Bone marrow (tissue), 2 donors: Measurements from ENCODE around the gene NHSL1.

ENCODE experiments used
- DNase-seq, 2 donors: peaks; one replicate each; lab custom pipeline; 2025; lab: John Stamatoyannopoulos, UW

The NHSL1 gene

DNA sequence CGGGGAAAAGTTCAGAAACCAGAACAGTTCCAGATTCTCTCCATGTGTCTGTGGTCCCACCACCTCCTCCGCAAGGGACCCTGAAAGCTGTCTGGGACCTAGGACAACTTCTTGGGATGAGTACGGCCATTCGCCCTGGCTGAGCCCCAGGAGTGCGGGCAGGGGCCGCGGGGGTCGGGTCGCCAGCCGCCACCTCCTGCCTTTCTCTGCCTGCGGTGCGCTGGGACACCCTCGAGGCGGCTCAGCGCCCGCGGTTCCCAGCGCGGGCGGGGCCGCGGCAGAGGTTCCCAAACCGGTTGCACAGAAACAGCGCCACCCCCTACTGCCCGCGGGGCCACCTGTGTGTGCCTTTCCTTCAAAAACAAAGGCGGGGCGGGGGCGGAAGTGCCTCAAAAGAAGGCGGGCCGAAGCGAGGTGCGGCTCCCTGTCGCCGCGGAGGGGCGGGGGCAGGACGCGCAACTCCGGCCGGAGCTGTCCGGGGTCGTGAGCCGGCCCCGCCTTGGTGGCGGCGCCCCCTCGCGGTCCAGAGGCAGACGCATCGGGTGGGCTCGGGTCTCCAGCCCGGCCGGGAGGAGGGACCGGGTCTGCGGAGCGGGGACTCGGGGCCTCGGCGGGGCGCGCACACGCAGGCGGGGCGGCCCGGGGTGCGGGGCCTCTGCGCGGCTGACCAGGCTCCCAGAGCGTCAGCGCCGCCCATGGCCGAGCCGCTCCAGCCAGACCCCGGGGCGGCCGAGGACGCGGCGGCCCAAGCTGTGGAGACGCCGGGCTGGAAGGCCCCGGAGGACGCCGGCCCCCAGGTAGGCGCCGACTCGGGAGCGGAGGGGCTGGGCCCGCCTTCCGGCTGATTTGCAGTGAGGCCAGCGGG, 95.3 kb downstream of the NHSL1 start, which contains the start of gene HEBP2:
Gene HEBP2 (plus strand): TSS at position 423 of the 865 bp plus-strand sequence. CDS start 273 bp downstream, at position 696.
- peak; percentile 66 to 81 for DNase-seq

DNA sequence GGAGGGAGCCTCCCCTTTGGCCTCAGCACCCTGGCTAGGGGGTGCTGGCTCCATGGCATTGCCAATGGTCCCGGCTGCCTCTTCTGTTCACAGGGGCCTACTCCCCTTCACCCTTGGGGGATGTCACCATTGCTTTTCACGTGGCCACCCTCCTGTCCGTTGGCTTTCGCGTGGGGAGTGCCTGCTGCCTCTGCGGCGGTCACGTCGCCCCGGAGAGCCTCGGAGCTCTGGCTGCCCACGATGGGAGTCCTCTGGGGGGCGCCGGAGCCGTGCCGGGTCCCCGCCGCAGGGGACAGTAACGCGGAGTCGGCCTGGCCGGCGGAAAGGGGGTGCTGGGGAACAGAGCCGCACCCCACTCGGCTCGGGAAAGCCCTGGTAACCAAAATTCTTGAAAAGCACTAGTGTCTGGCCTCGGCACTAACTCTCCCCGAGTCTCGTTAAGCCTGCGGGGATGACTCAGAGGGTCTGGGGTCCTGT, 95.9 kb downstream of the NHSL1 start:
- DNase-seq, result peak in 1 of 2 donors; percentile 45

DNA sequence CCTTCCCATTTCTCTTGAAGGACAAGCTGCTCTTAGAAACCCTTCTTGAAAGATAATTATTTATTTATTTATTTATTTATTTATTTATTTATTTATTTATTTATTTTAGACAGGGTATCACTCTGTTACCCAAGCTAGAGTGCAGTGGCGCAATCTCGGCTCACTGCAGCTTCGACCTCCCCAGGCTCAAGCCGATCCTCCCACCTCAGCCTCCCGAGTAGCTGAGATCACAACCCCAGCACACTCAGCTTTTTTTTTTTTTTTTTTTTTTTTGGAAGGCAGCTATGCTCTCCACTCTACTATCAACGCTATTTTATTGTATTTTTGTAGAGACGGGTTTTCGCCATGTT, 96.5 kb downstream of the NHSL1 start:
- DNase-seq, result no peak

DNA sequence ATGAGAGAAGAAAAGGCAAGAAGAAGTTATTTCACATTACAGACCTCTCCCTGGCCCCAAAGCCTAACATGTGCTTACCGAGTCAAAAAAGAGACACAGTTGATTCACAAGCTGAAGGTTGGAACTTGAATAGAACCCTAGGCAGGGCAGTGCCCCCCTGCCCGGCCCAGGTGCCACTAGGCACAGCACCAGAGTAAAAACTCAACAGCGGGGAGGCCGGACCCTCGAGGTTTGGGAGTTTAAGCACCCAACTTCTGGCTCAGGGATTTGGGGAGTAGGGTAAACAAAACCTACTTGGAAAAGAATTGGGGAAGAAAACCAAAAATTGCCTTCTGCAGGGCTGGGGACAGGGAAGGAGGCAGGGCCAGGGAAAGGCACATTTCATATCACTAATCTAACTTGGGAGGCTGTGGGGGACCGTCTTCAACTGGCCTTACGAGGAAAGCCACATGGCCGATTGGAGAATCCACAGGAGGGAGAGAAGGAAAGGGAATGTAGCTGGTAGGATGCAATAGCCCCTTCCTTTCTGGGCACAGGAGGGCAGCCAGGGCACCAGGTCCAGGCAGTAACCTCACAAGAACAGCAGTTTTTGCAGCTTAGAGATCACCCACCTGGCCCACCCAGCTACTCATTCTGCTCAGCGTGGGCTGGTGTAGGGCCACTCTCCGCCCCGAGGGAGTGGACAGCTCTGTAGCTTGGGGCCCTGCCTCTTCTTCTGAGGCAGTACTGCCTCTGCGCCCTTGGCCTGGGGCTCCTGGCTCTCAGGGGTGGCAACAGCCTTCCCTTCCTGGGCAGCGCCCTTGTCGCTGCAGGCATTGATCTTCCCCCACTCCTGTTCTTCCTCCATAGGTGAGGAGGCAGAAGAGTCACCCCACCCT, 97.1 kb downstream of the NHSL1 start:
- DNase-seq, result no peak

DNA sequence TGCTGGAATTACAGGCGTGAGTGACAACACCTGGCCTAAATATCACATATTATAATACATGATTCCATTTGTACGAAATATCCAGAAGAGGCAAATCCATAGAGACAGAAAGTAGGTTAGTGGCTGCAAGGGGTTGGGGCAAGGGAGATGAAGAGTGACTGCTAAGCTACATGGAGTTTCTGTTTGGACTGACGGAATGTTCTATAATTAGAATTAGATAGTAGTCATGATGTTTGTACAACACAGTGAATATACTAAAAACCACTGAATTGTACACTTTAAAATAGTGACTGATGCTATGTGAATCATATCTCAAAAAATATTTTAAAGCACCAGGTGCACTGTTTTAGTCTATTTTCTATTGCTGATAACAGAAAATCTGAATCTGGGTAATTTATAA, 99.0 kb downstream of the NHSL1 start:
- DNase-seq, result no peak

DNA sequence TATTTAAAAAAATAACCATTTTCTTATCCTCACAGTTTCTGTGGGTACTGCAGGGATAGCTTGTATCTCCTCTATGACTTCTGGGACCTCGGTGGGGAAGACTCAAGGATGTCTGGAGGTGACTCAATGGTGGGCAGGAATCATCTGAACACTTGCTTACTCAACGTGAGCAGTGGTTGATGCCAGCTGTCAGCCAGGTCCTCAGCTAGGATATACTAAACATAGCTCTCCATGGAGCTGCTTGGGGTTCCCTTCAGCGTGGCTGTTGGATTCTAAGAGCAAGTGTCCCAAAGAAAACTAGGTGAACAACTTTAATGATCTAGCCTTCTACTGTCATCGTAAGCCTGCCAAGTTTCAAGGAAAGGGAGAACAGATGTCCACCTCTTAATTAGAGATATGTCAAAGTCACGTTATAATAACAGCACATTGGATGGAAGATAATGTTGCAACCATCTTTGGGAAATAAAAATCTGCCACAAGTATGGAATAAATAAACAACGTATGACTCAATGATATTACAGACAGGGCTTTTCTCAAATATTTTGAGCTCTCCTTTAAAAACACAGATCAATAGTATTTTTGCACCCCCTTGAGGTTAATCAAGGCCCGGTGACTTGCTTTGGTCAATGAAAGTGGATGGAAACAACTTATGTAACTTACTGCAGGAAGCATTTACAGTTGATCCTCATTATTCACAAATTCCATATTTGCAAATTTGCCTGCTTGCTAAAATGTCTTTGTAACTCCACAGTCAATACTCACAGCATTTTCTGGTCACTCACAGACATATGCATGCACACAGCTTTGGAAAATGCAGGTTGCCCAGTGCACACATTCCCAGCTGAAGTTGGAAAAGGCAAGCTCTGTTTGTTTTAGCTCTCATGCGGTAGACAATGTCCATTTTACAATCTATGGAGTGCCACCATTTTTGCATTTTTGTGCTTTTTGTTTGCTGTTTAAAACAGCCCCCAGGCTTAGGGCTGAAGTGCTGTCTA, 101.9 kb downstream of the NHSL1 start:
- DNase-seq, result no peak

DNA sequence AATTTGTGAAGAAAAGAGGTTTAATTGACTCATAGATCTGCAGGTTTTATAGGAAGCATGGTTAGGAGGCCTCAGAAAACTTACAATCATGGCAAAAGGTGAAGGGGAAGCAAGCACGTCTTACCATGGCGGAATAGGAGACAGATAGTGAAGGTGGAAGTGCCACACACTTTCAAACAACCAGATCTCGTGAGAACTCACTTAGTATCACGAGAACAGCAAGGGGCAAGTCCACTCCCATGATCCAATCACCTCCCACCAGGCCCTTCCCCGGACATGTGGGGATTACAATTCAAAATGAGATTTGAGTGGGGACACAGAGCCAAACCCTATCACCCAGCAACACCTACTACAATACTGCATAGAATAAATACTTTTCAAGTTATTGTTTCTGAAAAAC, 102.6 kb downstream of the NHSL1 start:
- no peak for DNase-seq

DNA sequence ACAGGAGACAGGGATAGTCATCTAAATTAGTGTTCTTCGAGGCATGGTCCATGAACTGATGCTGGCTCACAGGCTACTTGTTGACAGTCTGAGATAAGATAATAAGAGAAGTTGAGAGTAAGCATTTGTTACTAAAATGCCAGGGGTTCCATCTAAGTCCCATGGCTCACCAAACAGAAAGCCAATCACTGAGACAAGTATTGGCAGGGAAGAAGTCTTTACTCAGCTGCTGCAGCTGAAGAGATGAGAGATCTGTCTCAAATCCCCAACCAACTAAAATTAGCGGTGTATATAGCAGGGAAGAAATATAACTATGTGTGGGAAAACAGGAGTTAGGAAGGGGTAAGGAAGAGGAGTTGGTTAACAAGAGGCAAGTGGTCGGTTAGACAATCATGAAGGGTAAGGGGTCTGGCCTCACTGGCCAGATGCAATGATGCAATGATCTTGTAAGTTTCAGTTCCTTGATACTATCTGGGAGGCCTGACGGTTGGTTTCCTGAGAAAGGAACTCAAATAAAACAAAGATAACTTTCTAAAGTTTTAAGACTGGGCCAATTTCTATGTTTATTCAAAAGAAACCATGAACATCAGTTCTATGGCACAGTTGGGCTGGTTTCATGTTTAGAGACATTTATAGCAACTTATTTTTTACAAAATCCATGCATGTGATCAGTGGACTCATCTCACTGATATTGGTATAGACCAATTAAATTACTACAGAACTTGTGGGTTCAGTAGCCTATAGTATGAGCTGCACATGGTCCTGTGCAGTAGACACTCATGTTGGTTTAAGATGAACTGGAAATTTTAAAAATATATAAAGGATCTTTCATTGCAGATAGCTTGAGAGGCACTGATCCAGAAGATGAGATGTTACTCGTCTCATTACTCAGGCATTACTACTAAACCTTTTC, 105.2 kb downstream of the NHSL1 start:
- no peak for DNase-seq

DNA sequence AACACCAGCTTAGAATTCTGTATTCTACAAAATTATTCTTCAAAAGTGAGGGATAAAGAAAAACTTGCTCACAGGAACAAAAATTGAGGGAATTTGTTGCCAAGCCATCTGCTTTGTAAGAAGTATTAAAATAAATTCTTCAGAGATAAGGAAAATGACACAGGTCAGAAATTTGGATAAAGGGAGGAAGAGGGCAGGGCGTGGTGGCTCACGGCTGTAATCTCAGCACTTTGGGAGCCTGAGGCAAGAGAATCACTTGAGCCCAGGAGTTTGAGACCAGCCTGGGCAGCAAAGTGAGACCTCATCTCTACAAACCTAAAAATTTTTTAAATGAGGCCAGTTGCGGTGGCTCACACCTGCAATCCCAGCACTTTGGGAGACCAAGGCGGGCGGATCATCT, 109.7 kb downstream of the NHSL1 start:
- no peak for DNase-seq

DNA sequence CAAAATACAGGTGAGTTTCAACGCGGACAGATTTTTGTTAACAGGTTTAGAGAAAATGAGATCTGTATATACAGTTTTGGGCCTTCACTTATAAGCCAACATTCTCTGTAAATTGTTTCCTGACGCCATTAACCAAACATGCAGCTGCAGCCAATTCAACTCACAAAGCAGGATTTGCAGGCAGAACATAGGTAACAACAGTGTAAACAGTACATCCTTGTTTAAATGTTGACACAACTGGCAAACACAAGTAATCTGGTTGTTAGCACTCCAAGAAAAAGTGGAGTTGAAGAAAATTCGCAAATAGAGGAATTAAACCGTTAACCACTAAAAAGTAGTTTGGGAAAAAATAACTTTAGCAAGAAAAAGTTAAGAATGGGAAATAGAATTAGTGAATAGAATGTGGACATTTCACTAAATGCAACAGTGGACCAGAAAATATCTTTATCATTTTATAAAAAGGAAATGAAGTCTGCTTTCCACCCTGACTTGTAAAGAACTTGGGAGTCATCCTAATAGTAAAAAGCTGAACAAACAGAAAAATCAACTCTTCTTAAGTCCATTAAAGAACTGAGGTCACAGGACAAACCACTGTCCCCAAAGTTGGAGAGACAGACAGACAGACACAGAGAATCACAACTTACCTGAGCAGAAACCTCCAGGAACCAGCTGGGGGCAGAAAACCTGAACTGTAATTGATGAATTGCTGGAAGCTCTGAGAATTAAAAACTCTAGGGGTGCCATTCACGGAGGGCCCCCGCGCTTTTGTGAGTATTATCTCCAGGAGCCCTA, 111.5 kb downstream of the NHSL1 start:
- DNase-seq, result no peak

DNA sequence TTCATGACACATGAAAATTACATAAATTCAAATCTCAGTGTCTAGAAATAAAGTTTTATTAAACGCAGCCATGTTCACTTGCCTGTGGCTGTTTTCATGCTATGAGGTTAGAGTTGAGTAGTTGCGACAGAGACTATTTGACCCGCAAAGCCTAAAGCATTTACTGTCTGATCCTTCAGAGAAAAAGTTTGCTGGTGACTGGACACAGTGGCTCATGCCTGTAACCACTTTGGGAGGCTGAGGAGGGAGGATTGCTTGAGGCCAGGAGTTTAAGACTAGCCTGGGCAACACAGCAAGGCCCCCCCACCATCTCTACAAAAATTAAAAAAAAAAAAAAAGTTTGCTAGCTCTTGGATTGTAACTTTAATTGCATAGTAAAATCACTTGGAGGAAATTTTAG, 112.4 kb downstream of the NHSL1 start:
- no peak for DNase-seq

DNA sequence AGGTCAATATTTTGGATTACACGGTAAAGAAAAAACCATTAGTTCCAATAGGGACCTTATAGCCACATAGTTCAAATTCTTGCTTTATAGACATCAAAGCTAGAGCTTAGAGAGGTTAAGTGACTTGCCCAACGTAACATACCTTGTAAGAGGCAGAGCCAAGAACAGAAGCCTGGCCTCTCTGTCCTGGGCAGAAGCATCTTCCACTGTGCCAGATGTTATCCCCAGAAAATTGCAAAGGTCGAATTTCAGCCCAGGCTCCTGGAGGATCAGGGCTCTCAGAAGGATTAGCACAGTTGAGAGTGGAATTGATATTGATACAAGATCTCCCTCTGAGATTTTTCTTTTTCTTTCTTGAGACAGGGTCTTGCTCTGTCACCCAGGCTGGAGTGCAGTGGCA, 115.5 kb downstream of the NHSL1 start:
- DNase-seq, result no peak

DNA sequence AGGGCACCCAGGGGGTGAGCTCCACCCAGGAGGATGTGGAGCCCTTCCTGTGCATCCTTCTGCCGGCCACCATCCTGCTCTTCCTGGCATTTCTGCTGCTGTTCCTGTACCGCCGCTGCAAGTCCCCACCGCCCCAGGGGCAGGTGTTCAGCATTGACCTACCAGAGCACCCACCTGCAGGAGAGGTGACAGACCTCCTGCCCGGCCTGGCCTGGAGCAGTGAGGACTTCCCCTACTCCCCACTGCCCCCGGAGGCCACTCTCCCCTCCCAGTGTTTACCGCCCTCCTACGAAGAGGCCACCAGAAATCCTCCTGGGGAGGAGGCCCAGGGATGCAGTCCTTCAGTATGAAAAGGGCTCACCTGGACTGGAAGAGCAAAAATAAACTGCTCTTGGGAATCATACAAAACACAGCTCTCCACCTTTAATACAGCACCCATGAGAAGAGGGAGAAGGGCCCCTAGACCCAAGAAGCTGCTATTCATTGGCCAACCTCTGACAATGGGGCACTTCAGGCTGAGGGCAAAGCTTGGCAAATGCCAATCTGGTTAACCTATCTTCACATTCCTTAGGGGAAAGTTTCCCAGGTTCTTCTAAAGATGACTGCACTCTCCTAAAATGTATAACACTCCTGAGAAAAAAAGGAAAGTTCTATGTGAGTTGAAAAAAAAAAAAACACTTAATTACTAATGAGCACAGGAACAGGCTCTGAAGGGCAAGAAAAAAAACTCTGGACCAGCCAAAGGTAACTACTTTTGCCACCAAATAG, 116.6 kb downstream of the NHSL1 start:
- no peak for DNase-seq

DNA sequence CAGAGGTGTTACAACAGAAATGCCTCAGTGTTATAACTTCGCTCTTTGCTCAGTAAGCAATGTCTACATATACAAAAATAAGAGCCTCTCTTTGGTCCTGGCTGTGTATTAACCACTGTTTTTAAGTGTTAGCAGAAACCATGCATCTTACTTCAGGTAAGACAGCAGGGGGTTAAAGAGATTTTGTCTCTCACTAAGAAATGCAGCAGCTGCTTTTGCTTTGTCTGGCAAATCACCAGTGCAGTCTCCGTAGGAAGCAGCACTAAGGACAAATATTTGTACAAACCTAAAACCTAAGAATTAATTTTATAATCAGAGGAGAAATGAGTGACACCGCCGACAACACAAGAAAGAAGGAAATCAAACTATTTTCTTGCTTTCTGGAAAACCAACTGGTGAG, 120.8 kb downstream of the NHSL1 start:
- no peak for DNase-seq

DNA sequence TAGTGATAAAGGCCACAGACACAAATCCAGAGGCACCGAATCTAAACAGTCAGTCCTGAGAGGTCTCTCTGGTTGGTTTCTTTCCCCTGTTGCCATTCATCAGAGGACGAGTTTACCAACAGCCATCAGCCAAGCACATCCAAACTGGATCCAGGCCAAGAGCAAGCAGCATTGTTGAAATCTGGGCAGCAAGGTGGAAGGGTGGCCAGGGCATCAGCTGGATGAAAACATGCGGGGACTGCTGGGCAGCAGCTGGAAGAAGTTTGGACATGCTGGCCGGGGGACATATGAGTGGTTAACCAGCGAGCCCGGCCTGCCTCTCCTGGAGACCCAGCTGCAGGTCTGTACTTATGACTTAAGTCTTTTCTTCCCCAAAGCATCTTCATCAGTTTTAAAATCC, 121.5 kb downstream of the NHSL1 start, which contains the start of gene SMIM28:
Gene SMIM28 (plus strand): TSS at position 62 of the 400 bp plus-strand sequence. CDS start 168 bp downstream, at position 230.
- no peak for DNase-seq

DNA sequence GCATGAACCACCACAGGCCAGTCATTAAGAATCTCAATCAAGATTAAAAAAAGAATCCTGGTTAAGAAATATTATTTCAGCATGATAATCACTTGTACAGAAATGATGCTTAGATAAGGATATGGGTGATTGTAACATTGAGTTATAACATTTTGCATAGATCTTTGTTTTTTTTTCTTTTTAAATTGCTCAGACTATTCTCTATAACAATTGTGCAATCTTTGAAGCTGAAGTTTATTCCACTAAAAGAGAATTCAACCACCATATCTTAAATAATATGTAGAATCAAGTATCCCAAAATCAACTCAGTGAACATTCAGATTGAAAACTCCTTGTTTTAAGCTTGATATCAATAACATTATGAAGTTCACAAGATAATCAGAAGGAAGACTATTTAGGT, 122.3 kb downstream of the NHSL1 start:
- no peak for DNase-seq

DNA sequence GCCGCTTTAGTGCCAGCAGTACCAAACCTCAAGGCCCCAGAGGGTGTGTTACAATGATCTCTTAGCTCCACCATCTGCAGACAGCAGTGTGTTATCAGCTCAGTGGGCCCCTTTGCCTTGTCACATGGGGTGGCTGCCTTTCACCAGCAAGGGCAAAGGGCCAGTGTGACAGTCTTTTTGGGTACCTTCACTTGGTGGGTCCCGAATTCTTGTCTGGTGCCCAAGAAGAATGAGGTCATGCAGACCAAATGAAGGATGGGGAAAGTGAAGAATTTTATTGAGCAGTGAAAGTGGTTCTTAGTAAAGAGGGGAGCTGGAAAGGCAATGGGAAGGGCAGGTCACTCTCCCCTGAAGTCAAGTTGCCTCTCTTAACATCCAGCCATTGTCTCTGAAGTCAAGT, 124.5 kb downstream of the NHSL1 start:
- no peak for DNase-seq

DNA sequence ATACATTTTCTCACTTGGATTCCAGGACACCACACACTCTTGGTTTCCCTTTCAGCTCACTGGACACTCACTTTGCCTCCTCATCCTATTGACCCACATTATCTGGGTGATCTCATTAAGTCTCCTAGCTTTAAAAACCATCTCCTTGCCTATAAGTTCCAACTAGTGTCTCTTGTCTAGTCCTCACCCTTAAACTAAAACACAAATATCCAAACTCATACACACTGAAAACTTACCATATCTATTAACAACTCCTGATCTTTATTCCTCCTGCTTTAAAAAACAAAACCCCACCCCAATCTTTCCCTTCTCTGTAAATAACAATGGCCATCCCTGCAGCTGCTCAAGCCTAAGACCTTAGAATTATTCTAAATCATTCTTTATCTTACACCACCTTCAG, 125.1 kb downstream of the NHSL1 start:
- no peak for DNase-seq
